CD14-positive monocyte (primary cell): Measurements from ENCODE around the gene DAPK1. TPM values are rescaled to one million over a fixed set of nuclear protein-coding genes. Genes with fewer than 3 reads are reported as not detected.

Experiments used
- DNase-seq, 3 donors: peaks; one replicate each; pipeline ENCODE4 v3.0.0-alpha.2; 2011 to 2022
- H2AFZ ChIP-seq: 2 replicates; pipeline ENCODE4 v1.6.0; 2012; ENCODE audit warnings: mild to moderate bottlenecking, low read depth, low read length, inconsistent platforms; ENCODE audit not compliant: insufficient read depth, poor library complexity, severe bottlenecking
- H3K27ac ChIP-seq, 2 donors: 1 replicate in 1 of 2; 2 replicates in 1 of 2; pipeline ENCODE4 v1.5.1; 2012 to 2013; ENCODE audit warnings: low read length in 2 of 2, control low read depth in 1 of 2, inconsistent platforms in 1 of 2, low read depth in 1 of 2, mild to moderate bottlenecking in 1 of 2
- H3K27me3 ChIP-seq, 2 donors: one replicate each; pipeline versions ENCODE4 v1.6.0 to v1.6.1; 2011 to 2013; ENCODE audit warnings: low read length in 2 of 2; ENCODE audit not compliant: control insufficient read depth in 2 of 2, insufficient read depth in 2 of 2
- H3K36me3 ChIP-seq, 2 donors: replicated peaks in 1 of 2; 1 replicate in 1 of 2; 2 replicates in 1 of 2; pipeline versions ENCODE4 v1.5.1 to v1.6.1; 2012 to 2013; ENCODE audit warnings: low read length in 2 of 2, control low read depth in 1 of 2, inconsistent platforms in 1 of 2, mild to moderate bottlenecking in 1 of 2; ENCODE audit not compliant: insufficient read depth in 2 of 2, control insufficient read depth in 1 of 2
- H3K4me1 ChIP-seq, 2 donors: 1 replicate in 1 of 2; 2 replicates in 1 of 2; pipeline versions ENCODE4 v1.5.1 to v1.6.1; 2012 to 2013; ENCODE audit warnings: low read length in 2 of 2, control low read depth in 1 of 2, inconsistent platforms in 1 of 2, mild to moderate bottlenecking in 1 of 2, moderate library complexity in 1 of 2; ENCODE audit not compliant: insufficient read depth in 2 of 2, control insufficient read depth in 1 of 2
- H3K4me2 ChIP-seq: replicated peaks from 2 replicates; pipeline ENCODE3; 2012; ENCODE audit warnings: low read length, moderate library complexity, mild to moderate bottlenecking; ENCODE audit not compliant: poor library complexity, severe bottlenecking; ENCODE audit errors: extremely low read depth
- H3K4me3 ChIP-seq, 3 experiments: fragments of 200-600 bp in 1 of 3; sonication (generic) in 1 of 3; replicated peaks in 1 of 3; 1 replicate in 2 of 3; 2 replicates in 1 of 3; pipeline ENCODE4 v1.5.1; 2011 to 2013; ENCODE audit warnings: low read length in 3 of 3, mild to moderate bottlenecking in 3 of 3, control low read depth in 2 of 3, low read depth in 2 of 3, inconsistent platforms in 1 of 3, moderate library complexity in 1 of 3
- H3K79me2 ChIP-seq: 2 replicates; pipeline ENCODE4 v1.6.0; 2012; ENCODE audit warnings: mild to moderate bottlenecking, control low read depth, inconsistent platforms, low read length, moderate library complexity; ENCODE audit not compliant: insufficient read depth
- H3K9ac ChIP-seq: 2 replicates; pipeline ENCODE4 v1.6.0; 2017; ENCODE audit warnings: low read length, mild to moderate bottlenecking; ENCODE audit not compliant: insufficient read depth, poor library complexity, severe bottlenecking
- H3K9me3 ChIP-seq, 2 donors: replicated peaks in 1 of 2; 1 replicate in 1 of 2; 2 replicates in 1 of 2; pipeline versions ENCODE4 v1.5.1 to v1.6.1; 2012 to 2013; ENCODE audit warnings: low read length in 2 of 2, control low read depth in 1 of 2; ENCODE audit not compliant: control insufficient read depth in 1 of 2, insufficient read depth in 1 of 2
- H4K20me1 ChIP-seq: 2 replicates; pipeline ENCODE4 v1.6.0; 2012; ENCODE audit warnings: mild to moderate bottlenecking, low read length, control low read depth, moderate library complexity; ENCODE audit not compliant: insufficient read depth
- H3K27ac Mint-ChIP-seq, 7 donors: one replicate each; pipeline ENCODE4 v1.8.0; 2020; ENCODE audit warnings: mild to moderate bottlenecking in 7 of 7, mixed read lengths in 7 of 7, moderate library complexity in 6 of 7, inconsistent platforms in 2 of 7
- H3K27me3 Mint-ChIP-seq, 3 donors: one replicate each; pipeline ENCODE4 v1.8.0; 2021 to 2022; ENCODE audit warnings: low read depth in 3 of 3, mild to moderate bottlenecking in 3 of 3, mixed read lengths in 3 of 3, moderate library complexity in 3 of 3, inconsistent platforms in 1 of 3
- H3K36me3 Mint-ChIP-seq, 2 donors: one replicate each; pipeline ENCODE4 v1.8.0; 2020; ENCODE audit warnings: mixed read lengths in 2 of 2, inconsistent platforms in 1 of 2, mild to moderate bottlenecking in 1 of 2
- H3K4me1 Mint-ChIP-seq: one replicate; pipeline ENCODE4 v1.8.0; 2020; ENCODE audit warnings: mild to moderate bottlenecking, mixed read lengths
- H3K4me3 Mint-ChIP-seq, 2 donors: one replicate each; pipeline ENCODE4 v1.8.0; 2020; ENCODE audit warnings: mild to moderate bottlenecking in 2 of 2, mixed read lengths in 2 of 2, moderate library complexity in 1 of 2
- H3K9me3 Mint-ChIP-seq, 7 donors: one replicate each; pipeline ENCODE4 v1.8.0; 2020 to 2022; ENCODE audit warnings: mixed read lengths in 7 of 7, mild to moderate bottlenecking in 6 of 7, moderate library complexity in 6 of 7, inconsistent platforms in 2 of 7
- CTCF ChIP-seq: fragments of 200-600 bp; IDR thresholded peaks from one replicate; pipeline ENCODE4 v1.8.0; 2022; ENCODE audit warnings: antibody characterized with exemption, mild to moderate bottlenecking
- WGBS: methylation state at CpG from one replicate; pipeline ENCODE4 v1.1.5; 2013; ENCODE audit warnings: missing lambda C conversion rate; ENCODE audit not compliant: insufficient coverage; 5-methylcytosine and 5-hydroxymethylcytosine counted together
- intact Hi-C, 2 donors: fragments of 100-400 bp; cut with micrococcal nuclease; formaldehyde crosslinking; loops; one replicate each; pipeline versions ENCODE4 v1.15.0 to v1.15.1; 2023
- polyA plus RNA-seq, 3 donors: library from polyadenylated mRNA; depleted of rRNA in 1 of 3; unstranded in 2 of 3; stranded (reverse) in 1 of 3; fragments of 300-500 nt in 2 of 3; fragments of >200 nt in 1 of 3; fragmentation: Illumina TruSeq in 2 of 3; gene quantifications; 1 replicate in 2 of 3; 2 replicates in 1 of 3; pipeline ENCODE4 v1.2.3, GENCODE V29; 2012 to 2021

Gene DAPK1
- polyA plus RNA-seq, 3 donors = 24.1 to 102 (median 44.4) TPM

GRCh38 chr9:87603854-87604490 is 106.3 kb downstream of the DAPK1 start:
- Histone ChIP-seq H3K9me3 (peaks cover 18 to 21% of the 10 kb centered on the region in 2 donors), H4K20me1 (no peaks in the 10 kb centered on the region), H3K9ac (no peak overlapping the region), H2AFZ (no peak overlapping the region), H3K79me2 (peaks cover 21% of the 10 kb centered on the region), H3K27ac (no peak overlapping the region), H3K36me3 (peaks cover 9 to 43% of the 10 kb centered on the region in 2 donors), H3K4me3 (no peak overlapping the region), H3K4me2 (no peak overlapping the region), H3K27me3 (no peaks in the 10 kb centered on the region), H3K4me1 (peaks cover 47 to 51% of the 10 kb centered on the region in 2 donors)
- Mint-ChIP-seq H3K4me3 (no peak overlapping the region), H3K9me3 (peaks cover 9 to 32% (median 26%) of the 10 kb centered on the region in 7 donors), H3K27ac (peak overlapping the region in 3 of 7 donors; percentile 40 to 63 (median 46)), H3K36me3 (peaks cover 55 to 61% of the 10 kb centered on the region in 2 donors), H3K27me3 (peaks cover 0 to 5% (median 0%) of the 10 kb centered on the region in 3 donors), H3K4me1 (peaks cover 73% of the 10 kb centered on the region)
- intact Hi-C loops = loop anchor here (10.0 kb wide), 2 partner anchors 49 to 199 kb away; no protein-coding TSS in a partner anchor
- no peak for TF ChIP-seq CTCF
- DNase-seq = no peak
- WGBS = 63% methylated on average over 3 of the region's 7 CpGs

- intact Hi-C loops = loop anchor here (10.0 kb wide), 2 partner anchors 50 to 200 kb away; no protein-coding TSS in a partner anchor
- TF ChIP-seq CTCF = no peak
- peaks cover 14% of the 10 kb centered on the region for H3K79me2 ChIP-seq
- Mint-ChIP-seq H3K9me3 (peaks cover 9 to 32% (median 26%) of the 10 kb centered on the region in 7 donors), H3K4me3 (no peak overlapping the region), H3K27me3 (peaks cover 0 to 5% (median 0%) of the 10 kb centered on the region in 3 donors), H3K4me1 (peaks cover 75% of the 10 kb centered on the region), H3K36me3 (peaks cover 64 to 67% of the 10 kb centered on the region in 2 donors), H3K27ac (peak overlapping the region in 5 of 7 donors; percentile 34 to 64 (median 60))
- H3K27ac ChIP-seq = peak overlapping the region in 1 of 2 donors; percentile 86
- H3K27me3 ChIP-seq = no peaks in the 10 kb centered on the region
- H4K20me1 ChIP-seq = no peaks in the 10 kb centered on the region
- H3K4me1 ChIP-seq = peaks cover 43 to 55% of the 10 kb centered on the region in 2 donors
- H3K4me2 ChIP-seq = no peak overlapping the region
- no peak overlapping the region for H2AFZ ChIP-seq
- no peak overlapping the region for H3K9ac ChIP-seq
- peaks cover 9 to 48% of the 10 kb centered on the region in 2 donors for H3K36me3 ChIP-seq
- 63% methylated on average over 10 of the region's 23 CpGs for WGBS
- peaks cover 18 to 21% of the 10 kb centered on the region in 2 donors for H3K9me3 ChIP-seq
- no peak overlapping the region for H3K4me3 ChIP-seq
- no peak for DNase-seq
Measured at GRCh38 chr9:87604886-87605588, 107.4 kb downstream of the DAPK1 start.
